Choroid plexus epithelial cell (primary cell): ENCODE results near the gene CLRN3.
A peak's percentile ranks its signal among the peaks of the same experiment; 100 is the strongest.

Experiments
- DNase-seq: peaks from one replicate; pipeline ENCODE4 v3.0.0-alpha.2; 2010; ENCODE audit warnings: low read depth
- H3K4me3 ChIP-seq: 2 replicates; pipeline ENCODE4 v1.5.1; 2011; ENCODE audit warnings: low read depth, mild to moderate bottlenecking, control low read depth, low read length, moderate library complexity
- TF ChIP-seq, protein P1 (sequence below): conservative IDR thresholded peaks from 2 replicates; pipeline ENCODE4 v1.5.1; 2011; ENCODE audit warnings: low read depth, mild to moderate bottlenecking, control low read depth, inconsistent platforms, low read length, moderate library complexity

Gene CLRN3

GRCh38 chr10:127934383-127934782 lies 41.6 kb upstream of the CLRN3 start:
- TF ChIP-seq, protein P1, sequence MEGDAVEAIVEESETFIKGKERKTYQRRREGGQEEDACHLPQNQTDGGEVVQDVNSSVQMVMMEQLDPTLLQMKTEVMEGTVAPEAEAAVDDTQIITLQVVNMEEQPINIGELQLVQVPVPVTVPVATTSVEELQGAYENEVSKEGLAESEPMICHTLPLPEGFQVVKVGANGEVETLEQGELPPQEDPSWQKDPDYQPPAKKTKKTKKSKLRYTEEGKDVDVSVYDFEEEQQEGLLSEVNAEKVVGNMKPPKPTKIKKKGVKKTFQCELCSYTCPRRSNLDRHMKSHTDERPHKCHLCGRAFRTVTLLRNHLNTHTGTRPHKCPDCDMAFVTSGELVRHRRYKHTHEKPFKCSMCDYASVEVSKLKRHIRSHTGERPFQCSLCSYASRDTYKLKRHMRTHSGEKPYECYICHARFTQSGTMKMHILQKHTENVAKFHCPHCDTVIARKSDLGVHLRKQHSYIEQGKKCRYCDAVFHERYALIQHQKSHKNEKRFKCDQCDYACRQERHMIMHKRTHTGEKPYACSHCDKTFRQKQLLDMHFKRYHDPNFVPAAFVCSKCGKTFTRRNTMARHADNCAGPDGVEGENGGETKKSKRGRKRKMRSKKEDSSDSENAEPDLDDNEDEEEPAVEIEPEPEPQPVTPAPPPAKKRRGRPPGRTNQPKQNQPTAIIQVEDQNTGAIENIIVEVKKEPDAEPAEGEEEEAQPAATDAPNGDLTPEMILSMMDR: no peak
- H3K4me3 ChIP-seq: no peak overlapping the region
- DNase-seq: no peak

DNA sequence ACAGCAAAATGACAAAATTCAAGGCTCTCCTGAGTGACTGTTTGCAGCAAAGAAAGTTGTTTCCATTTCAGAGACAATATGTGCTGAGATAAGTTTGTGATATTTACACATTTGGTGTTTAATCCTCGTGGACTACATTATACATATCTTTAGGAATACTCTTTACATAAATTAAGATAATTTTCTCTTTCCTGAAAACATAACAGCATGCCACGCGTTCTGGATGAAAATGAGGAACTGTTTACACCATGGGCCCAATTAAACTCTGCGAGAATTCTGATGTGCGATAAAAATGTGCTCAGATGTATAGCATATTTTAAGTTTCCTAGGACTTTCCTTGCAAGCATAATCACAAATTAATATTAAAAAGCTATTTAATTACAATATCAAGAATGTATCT lies 40.5 kb upstream of the CLRN3 start:
- DNase-seq: no peak
- TF ChIP-seq, protein P1: no peak
- no peak overlapping the region for H3K4me3 ChIP-seq

GRCh38 chr10:127932521-127933270 lies 40.0 kb upstream of the CLRN3 start:
- H3K4me3 ChIP-seq: no peak overlapping the region
- no peak for DNase-seq
- TF ChIP-seq, protein P1: no peak

- peak overlapping the region; percentile 12 for H3K4me3 ChIP-seq
- DNase-seq: peak; percentile 86
- TF ChIP-seq, protein P1: no peak
Measured at GRCh38 chr10:127928021-127928806, 35.5 kb upstream of the CLRN3 start.

DNA sequence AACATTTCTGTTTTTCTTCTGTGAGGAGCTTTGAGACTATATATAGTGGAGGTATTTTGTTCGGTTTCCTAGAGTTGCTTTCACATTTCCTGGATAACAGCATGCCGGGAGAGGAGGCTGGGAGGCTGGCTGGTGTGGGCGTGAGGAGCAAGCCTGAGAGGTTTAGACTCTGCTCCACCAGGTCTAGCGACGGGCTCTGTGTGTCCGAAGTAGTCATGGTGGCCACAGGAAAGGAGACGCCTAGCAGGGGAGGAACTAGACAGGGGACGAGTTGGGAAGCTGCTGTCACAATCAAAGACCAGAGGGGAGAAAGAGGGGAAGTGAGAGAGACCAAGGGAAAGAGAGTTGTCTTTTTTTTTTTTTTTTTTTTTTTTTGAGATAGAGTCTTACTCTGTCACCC lies 33.7 kb upstream of the CLRN3 start:
- no peak for DNase-seq
- H3K4me3 ChIP-seq: no peak overlapping the region
- TF ChIP-seq, protein P1: no peak

GRCh38 chr10:127925471-127926207 lies 32.9 kb upstream of the CLRN3 start:
- no peak for DNase-seq
- TF ChIP-seq, protein P1: no peak
- no peak overlapping the region for H3K4me3 ChIP-seq
